ENCODE data around the gene ABHD11.
"Not testable (repeated sequence)": the region's sequence is repeated elsewhere in the genome, so short reads cannot be mapped to it uniquely, and the experiment has no call there.

The ABHD11 gene

DNA sequence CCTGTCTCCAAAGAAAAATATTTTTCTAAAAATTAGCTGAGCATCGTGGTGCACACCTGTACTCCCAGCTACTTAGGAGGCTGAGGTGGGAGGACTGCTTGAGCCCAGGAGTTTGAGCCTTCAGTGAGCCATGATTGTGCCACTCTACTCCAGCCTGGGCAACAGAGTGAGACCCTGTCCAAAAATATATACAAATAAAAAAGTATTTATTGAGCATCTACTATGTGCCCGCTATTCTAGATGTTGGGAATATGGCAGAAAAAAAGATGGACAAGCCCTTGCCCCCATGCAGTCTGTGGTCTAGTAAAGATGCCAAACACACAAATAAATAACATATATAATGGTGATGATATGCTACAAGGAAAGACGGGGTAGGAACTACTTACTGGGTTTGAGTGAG is 14.8 kb downstream of the ABHD11 start:
- in situ Hi-C loops (cut with HindIII; ENCODE audit: low pct_unique_long_range_greater_than_20kb, low sequenced_read_pairs): no loop called here
- TF ChIP-seq JUND (IDR thresholded peaks at IDR 0.05; ENCODE audit: low read depth): no peak
- DNase-seq (ENCODE audit: low read depth in 1 of 2, low spot score in 1 of 2): no peak

DNA sequence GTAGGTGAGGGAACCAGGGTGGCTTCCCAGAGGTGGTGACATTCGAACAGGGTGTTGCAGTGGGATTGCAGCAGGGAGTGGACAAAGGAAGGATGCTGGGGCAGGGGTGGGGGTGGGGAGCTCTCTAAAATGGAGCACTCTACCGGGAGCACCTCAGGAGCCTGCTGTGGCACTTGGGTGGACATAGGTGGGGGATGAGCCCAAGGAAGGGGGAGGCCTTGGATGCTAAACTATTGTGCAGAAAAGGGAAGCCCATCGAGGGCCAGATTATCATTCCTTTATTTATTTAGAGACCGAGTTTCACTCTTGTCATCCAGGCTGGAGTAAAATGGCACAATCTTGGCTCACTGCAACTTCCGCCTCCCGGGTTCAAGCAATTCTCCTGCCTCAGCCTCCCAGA is 15.8 kb downstream of the ABHD11 start:
- no peak for DNase-seq (ENCODE audit: low read depth in 1 of 2, low spot score in 1 of 2)
- in situ Hi-C loops (cut with HindIII; ENCODE audit: low pct_unique_long_range_greater_than_20kb, low sequenced_read_pairs): no loop called here
- TF ChIP-seq JUND (IDR thresholded peaks at IDR 0.05; ENCODE audit: low read depth): no peak

DNA sequence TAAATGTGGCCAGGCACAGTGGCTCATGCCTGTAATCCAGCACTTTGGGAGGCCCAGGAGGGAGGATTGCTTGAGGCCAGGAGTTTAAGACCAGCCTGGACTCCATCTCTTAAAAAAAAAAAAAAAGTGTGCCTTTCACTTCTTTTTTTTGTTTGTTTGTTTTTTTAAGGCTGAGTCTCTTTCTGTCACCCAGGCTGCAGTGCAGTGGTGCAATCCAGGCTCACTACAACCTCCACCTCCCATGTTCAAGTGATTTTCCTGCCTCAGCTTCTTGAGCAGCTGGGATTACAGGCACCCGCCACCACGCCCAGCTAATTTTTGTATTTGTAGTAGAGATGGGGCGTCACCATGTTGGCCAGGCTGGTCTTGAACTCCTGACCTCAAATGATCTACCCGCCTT is 16.4 kb downstream of the ABHD11 start:
- DNase-seq (ENCODE audit: low read depth in 1 of 2, low spot score in 1 of 2); in situ Hi-C loops (cut with HindIII; ENCODE audit: low pct_unique_long_range_greater_than_20kb, low sequenced_read_pairs): not testable (repeated sequence)

DNA sequence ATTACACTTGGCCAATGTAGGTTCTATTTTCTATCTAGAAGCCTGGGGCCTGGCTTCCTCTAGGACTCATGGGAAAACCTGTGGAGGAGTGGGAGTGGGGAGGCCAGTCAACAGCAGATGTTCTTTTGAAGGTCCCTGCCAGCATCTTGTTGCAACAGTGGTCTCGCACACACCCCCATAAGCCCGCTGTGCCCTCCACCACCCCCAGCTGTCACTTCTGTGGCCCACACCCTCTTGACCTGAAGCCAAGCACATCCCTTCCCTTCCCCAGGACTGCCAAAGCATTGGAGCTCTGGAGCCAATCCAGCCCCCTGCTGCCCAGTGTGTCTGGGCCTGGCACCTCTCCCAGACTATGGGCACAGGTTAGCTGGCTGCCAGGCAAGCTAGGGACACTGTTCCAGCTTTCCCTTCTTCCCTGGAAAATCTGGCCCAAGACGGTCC is 17.2 kb downstream of the ABHD11 start:
- DNase-seq (ENCODE audit: low read depth in 1 of 2, low spot score in 1 of 2): peak in 1 of 2 experiments; percentile 37
- in situ Hi-C loops (cut with HindIII; ENCODE audit: low pct_unique_long_range_greater_than_20kb, low sequenced_read_pairs): no loop called here
- TF ChIP-seq JUND (IDR thresholded peaks at IDR 0.05; ENCODE audit: low read depth): no peak

DNA sequence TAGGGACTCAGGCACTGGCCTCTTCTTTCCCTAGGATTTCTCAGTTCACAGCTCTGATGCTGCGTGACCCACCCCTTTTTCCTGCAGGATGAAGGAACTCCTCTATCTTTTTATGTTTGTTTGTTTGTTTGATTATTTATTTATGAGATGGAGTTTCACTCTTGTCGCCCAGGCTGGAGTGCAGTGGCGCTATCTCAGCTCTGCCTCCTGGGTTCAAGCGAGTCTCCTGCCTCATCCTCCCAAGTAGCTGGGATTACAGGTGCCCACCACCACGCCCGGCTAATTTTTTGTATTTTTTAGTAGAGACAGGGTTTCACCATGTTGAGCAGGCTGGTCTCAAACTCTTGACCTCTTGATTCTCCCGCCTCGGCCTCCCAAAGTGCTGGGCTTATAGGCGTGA is 18.2 kb downstream of the ABHD11 start:
- DNase-seq (ENCODE audit: low read depth in 1 of 2, low spot score in 1 of 2); in situ Hi-C loops (cut with HindIII; ENCODE audit: low pct_unique_long_range_greater_than_20kb, low sequenced_read_pairs): not testable (repeated sequence)

DNA sequence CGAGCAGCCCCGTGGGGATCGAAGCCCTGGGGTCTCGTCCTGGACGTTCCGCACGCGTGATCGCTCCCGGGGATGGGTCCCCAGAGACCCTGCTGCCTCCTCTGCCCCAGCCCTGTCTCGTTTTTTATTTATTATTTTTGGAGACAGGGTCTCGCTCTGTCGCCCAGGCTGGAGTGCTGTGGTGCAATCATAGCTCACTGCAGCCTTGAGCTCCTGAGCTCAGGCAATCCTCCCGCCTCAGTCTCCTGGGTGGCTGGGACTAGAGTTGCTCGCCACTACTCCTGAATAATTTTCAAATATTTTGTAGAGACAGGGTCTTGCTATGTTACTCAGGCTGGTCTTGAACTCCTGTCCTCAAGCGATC is 18.8 kb downstream of the ABHD11 start:
- in situ Hi-C loops (cut with HindIII; ENCODE audit: low pct_unique_long_range_greater_than_20kb, low sequenced_read_pairs): no loop called here
- TF ChIP-seq JUND (IDR thresholded peaks at IDR 0.05; ENCODE audit: low read depth): no peak
- no peak for DNase-seq (ENCODE audit: low read depth in 1 of 2, low spot score in 1 of 2)

DNA sequence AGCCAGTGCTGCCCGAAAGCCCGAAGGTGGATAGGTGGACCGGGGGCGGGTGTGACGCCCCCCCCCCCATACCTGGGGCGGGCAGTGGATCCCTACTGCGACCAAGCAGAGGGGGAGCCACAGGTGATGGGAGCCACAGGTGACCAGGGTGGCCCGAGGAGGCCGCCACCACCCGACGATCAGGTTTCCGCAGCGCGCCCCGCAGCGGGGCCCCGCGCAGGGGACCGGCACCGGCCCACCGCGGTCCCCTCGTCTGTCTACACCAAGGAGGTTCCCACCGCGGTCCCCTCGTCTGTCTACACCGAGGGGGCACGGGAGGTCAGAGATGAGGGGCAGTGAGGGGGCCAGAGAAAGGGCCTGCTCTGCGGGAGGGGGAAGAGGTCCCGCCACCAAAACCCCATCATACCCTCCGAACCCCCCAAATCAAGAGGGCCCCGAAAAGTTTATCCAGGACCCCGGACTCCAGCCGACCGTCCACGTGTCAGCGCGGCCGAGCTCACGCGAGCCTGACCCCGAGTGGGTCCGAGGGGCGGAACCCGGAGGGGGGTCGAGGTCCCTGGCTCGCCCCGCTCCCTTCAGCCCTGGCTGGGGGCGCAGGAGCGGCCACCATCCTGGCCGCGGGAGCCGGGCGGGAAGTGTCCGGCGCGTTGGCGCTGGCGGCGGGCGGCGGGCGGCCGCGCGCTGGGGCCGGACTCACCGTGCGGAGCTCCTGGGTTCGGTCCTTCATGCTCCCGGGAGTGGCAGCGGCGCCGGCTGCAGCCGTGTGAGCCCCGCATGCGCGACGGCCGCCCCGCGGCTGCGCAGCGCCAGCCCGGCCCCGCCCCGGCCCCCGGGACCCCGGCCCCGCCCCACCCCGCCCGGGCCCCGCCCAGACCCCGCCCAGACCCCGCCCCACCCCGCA is 19.4 kb downstream of the ABHD11 start, which contains the start of gene STX1A:
STX1A (minus strand) TSS at position 765 of the 901 bp plus-strand sequence; CDS start at position 727, 38 bp downstream.
- TF ChIP-seq JUND (IDR thresholded peaks at IDR 0.05; ENCODE audit: low read depth): no peak
- DNase-seq (ENCODE audit: low read depth in 1 of 2, low spot score in 1 of 2): peak; percentile 84 to 96
- in situ Hi-C loops (cut with HindIII; ENCODE audit: low pct_unique_long_range_greater_than_20kb, low sequenced_read_pairs): no loop called here

DNA sequence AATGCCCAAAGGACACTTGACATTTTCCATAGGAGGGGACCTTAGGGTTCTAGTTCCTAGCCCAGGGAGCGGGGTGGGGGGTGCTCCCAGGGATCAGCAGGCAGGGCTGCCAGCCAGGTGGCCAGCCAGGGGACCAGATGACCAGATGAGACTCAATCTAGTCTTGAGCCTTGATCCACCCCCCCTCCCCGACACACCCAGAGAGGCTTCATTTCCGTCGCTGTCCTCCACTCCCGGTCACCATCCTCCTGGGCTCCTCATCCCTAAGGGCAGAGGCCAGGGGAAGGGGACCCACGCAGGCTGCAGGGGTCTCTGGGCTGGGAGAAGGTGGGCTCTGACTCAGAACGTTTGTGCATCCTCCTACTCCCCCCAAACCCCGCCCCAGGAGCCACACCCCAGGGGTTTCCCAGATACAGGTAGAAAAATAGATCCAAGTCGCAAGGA is 20.1 kb downstream of the ABHD11 start:
- no peak for DNase-seq (ENCODE audit: low read depth in 1 of 2, low spot score in 1 of 2)
- TF ChIP-seq JUND (IDR thresholded peaks at IDR 0.05; ENCODE audit: low read depth): no peak
- in situ Hi-C loops (cut with HindIII; ENCODE audit: low pct_unique_long_range_greater_than_20kb, low sequenced_read_pairs): no loop called here

DNA sequence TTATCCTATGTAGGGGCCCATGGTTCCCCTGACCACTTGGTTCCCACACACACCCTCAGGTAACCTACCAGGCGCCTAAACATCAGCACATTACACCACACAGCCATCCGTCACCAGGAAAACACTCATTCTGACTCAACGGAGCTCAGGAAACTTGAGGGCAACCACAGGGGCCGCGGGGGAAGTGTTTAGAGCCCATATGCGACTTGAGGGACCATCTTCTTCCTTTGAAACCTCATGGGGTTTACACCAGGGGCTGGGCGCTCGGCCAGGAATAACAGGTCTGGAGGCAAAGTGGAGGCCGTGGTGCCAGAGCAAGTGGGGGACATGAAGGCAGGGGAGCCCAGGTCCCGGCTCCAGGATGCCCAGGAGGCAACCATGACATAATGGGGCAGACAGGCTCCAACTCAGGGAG is 20.6 kb downstream of the ABHD11 start:
- TF ChIP-seq JUND (IDR thresholded peaks at IDR 0.05; ENCODE audit: low read depth): no peak
- no peak for DNase-seq (ENCODE audit: low read depth in 1 of 2, low spot score in 1 of 2)
- in situ Hi-C loops (cut with HindIII; ENCODE audit: low pct_unique_long_range_greater_than_20kb, low sequenced_read_pairs): no loop called here

DNA sequence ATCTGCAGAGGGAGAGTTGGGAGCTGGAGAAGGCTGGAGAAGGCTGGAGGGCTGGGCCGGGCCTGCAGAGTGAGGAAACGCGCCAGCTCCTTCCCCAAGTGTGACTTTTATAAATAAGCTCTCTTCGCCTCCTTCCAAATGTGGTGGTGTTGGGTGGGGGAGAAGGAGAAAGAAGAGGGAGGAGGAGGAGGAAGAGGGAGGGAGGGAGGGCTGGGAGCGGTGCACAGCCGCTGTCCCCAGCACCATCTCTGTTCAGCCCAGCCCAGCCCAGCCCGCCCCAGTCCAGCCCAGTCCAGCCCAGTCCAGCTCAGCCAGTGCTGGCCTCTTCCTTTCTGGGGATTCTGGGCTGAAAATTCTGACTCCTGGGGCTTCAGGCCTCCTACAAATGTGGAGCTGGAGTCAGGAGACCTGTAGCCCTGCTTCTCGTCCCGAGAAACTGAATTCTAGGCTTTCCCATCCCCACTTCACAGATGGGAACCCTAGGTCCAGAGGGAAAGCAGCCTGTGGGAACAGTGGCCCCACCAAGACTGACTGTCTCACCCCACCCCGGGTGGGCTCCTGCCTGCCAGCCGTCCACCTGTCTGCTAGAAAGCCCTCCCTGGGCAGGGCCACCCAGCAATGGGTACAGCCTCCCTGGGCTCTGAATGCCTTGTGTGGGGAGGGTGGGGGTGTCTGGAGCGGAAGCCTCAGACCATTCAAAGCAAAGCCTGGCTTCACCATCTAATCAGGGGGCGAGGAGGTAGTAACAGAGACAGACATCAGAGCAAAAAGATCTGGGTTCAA is 21.4 kb downstream of the ABHD11 start:
- TF ChIP-seq JUND (IDR thresholded peaks at IDR 0.05; ENCODE audit: low read depth): no peak
- in situ Hi-C loops (cut with HindIII; ENCODE audit: low pct_unique_long_range_greater_than_20kb, low sequenced_read_pairs): no loop called here
- DNase-seq (ENCODE audit: low read depth in 1 of 2, low spot score in 1 of 2): no peak

DNA sequence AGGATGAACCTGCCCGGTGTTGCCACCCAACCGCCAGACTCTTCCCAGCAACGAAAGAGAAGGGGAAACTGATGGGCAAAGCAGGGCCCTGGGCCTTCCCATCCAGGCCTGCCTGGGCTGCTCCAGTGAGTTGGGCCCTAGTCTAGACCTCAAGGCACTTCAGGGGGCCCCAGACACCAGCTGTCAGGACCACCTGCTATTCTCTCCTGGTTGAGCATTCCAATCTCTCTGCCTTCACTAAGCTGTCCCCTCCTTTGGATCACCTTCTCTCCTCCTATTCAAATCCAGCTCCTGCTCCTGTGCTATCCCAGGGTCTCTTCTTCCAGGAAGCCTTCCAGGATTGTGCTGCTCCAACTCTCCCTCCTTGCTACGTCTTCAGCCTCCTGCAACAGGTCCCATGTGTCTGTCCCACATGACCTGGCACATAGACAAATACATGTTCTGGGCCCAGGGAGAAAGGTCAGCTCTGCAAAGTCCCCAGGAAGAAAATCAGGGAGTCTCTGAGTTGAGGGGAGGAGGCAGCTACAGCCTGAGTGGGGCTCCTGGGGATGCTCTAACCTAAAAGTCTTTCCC is 22.2 kb downstream of the ABHD11 start:
- TF ChIP-seq JUND (IDR thresholded peaks at IDR 0.05; ENCODE audit: low read depth): no peak
- no peak for DNase-seq (ENCODE audit: low read depth in 1 of 2, low spot score in 1 of 2)
- in situ Hi-C loops (cut with HindIII; ENCODE audit: low pct_unique_long_range_greater_than_20kb, low sequenced_read_pairs): no loop called here

DNA sequence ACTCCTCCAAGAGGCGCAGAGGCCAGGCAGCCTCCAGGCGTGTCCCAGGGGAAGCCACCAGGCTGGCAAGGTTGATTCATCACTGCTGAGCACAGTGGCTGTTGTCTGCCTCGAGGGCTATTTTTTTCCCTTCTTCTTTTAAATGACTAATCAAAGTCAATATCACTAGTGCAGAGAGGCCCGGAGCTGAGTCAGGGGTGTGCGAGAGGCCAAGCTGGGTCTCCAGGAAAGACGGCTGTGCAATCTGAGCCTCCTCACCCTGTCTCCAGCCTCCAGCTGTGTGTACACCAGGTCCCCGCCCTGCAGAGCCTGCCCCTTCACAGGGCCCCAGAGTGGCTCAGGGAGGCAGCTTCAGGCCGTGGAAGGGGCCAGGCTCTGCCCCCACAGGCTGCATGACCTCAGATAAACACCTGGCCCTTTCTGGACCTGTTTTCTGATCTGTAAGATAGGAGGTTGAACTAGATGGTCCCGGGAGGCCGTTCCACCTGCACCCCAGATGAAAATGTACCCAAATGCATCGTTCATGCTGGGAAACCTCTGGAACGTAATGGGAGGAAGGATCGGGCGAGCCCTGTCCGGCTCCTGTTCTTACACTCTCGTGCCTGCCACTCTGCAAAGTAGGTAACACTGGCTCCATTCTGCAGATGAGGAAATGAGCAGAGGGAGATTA is 22.8 kb downstream of the ABHD11 start:
- DNase-seq (ENCODE audit: low read depth in 1 of 2, low spot score in 1 of 2): no peak
- in situ Hi-C loops (cut with HindIII; ENCODE audit: low pct_unique_long_range_greater_than_20kb, low sequenced_read_pairs): no loop called here

DNA sequence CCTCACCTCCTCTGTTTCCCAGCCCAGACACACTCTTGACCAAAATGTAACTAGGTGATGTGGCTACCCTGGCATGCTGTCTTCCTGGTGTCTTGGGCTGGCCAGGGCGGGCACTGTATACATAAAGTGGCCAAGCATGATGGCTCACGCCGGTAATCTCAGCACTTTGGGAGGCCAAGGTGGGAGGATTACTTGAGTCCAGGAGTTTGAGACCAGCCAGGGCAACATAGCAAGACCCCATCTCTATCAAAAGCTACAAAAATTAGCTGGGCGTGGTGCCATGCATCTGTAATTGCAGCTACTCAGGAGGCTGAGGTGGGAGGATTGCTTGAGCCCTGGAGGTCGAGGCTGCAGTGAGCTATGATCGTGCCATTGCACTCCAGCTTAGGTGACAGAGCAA is 25.3 kb downstream of the ABHD11 start:
- in situ Hi-C loops (cut with HindIII; ENCODE audit: low pct_unique_long_range_greater_than_20kb, low sequenced_read_pairs); DNase-seq (ENCODE audit: low read depth in 1 of 2, low spot score in 1 of 2): not testable (repeated sequence)

More for the DNA sequence above, 22.8 kb downstream of the ABHD11 start:
- no peak for TF ChIP-seq JUND (IDR thresholded peaks at IDR 0.05; ENCODE audit: low read depth)
